HepG2 (cell line): ENCODE results near the gene TEKT1. TPM values are rescaled to one million over a fixed set of nuclear protein-coding genes. Genes with fewer than 3 reads are reported as not detected.

Source experiments
- JDP2 ChIP-seq: sonication (generic); formaldehyde crosslinking; IDR thresholded peaks from 2 replicates; pipeline ENCODE4 v1.8.1; 2022; ENCODE audit warnings: missing genetic modification reagents, borderline replicate concordance
- KAT8 ChIP-seq: IDR thresholded peaks from 2 replicates; pipeline ENCODE4 v1.6.1; 2016; ENCODE audit warnings: missing genetic modification reagents, missing compliant biosample characterization
- KDM2A ChIP-seq: sonication (generic); formaldehyde crosslinking; IDR thresholded peaks from 2 replicates; pipeline ENCODE4 v1.4.0; 2020; ENCODE audit warnings: low read depth, missing genetic modification reagents, borderline replicate concordance
- KLF12 ChIP-seq: sonication (generic); formaldehyde crosslinking; IDR thresholded peaks from 2 replicates; pipeline ENCODE4 v1.4.0; 2020; ENCODE audit warnings: missing genetic modification reagents, borderline replicate concordance
- NFYB ChIP-seq: sonication (generic); formaldehyde crosslinking; IDR thresholded peaks from 2 replicates; pipeline ENCODE4 v1.4.0; 2020; ENCODE audit warnings: missing genetic modification reagents
- POGK ChIP-seq: sonication (generic); formaldehyde crosslinking; conservative IDR thresholded peaks from 2 replicates; pipeline ENCODE4 v1.8.0; 2022; ENCODE audit warnings: mild to moderate bottlenecking, moderate library complexity, missing genetic modification reagents
- POGZ ChIP-seq: sonication (generic); formaldehyde crosslinking; IDR thresholded peaks from 2 replicates; pipeline ENCODE4 v1.4.0; 2020; ENCODE audit warnings: mild to moderate bottlenecking, missing genetic modification reagents
- RARA ChIP-seq: IDR thresholded peaks from 2 replicates; pipeline ENCODE4 v1.6.1; 2016; ENCODE audit warnings: missing genetic modification reagents, missing compliant biosample characterization
- SATB2 ChIP-seq: sonication (generic); formaldehyde crosslinking; IDR thresholded peaks from 2 replicates; pipeline ENCODE4 v1.5.0; 2020; ENCODE audit warnings: missing genetic modification reagents
- SMARCE1 ChIP-seq: fragments of 450-650 bp; IDR thresholded peaks from 2 replicates; pipeline ENCODE4 v1.6.1; 2017; ENCODE audit warnings: borderline replicate concordance
- SOX6 ChIP-seq, 2 experiments: fragments of 450-650 bp in 1 of 2; sonication (generic) in 1 of 2; formaldehyde crosslinking in 1 of 2; IDR thresholded peaks; 2 replicates each; pipeline versions ENCODE4 v1.4.0 to v1.6.1; 2017 to 2020; ENCODE audit warnings: antibody characterized with exemption in 1 of 2, mild to moderate bottlenecking in 1 of 2, missing genetic modification reagents in 1 of 2
- SP140L ChIP-seq: sonication (generic); formaldehyde crosslinking; IDR thresholded peaks from 2 replicates; pipeline ENCODE4 v1.4.0; 2020; ENCODE audit warnings: missing genetic modification reagents, borderline replicate concordance
- TBX2 ChIP-seq: sonication (generic); formaldehyde crosslinking; IDR thresholded peaks from 2 replicates; pipeline ENCODE4 v1.5.0; 2020; ENCODE audit warnings: missing genetic modification reagents, mild to moderate bottlenecking, borderline replicate concordance
- ZBTB21 ChIP-seq: sonication (generic); formaldehyde crosslinking; IDR thresholded peaks from 2 replicates; pipeline ENCODE4 v1.4.0; 2020; ENCODE audit warnings: missing genetic modification reagents
- ZFP90 ChIP-seq: sonication (generic); formaldehyde crosslinking; IDR thresholded peaks from 2 replicates; pipeline ENCODE4 v1.8.0; 2022; ENCODE audit warnings: missing genetic modification reagents, mild to moderate bottlenecking, inconsistent platforms, borderline replicate concordance
- ZNF317 ChIP-seq: sonication (generic); formaldehyde crosslinking; IDR thresholded peaks from 2 replicates; pipeline ENCODE4 v1.5.0; 2020; ENCODE audit warnings: mild to moderate bottlenecking, missing genetic modification reagents
- ZNF44 ChIP-seq: sonication (generic); formaldehyde crosslinking; IDR thresholded peaks from 2 replicates; pipeline ENCODE4 v1.5.1; 2020; ENCODE audit warnings: mild to moderate bottlenecking, missing genetic modification reagents
- ZNF597 ChIP-seq: sonication (generic); formaldehyde crosslinking; IDR thresholded peaks from 2 replicates; pipeline ENCODE4 v1.5.0; 2020; ENCODE audit warnings: missing genetic modification reagents
- ZNF607 ChIP-seq: sonication (generic); formaldehyde crosslinking; IDR thresholded peaks from 2 replicates; pipeline ENCODE4 v1.5.1; 2020; ENCODE audit warnings: missing genetic modification reagents, mild to moderate bottlenecking, borderline replicate concordance
- polyA plus RNA-seq, 8 experiments: library from polyadenylated mRNA; depleted of rRNA in 3 of 8; stranded (reverse) in 7 of 8; unstranded in 1 of 8; fragments of >200 nt; fragmentation: Illumina TruSeq in 4 of 8; extraction: Trizol in 4 of 8; gene quantifications; 2 replicates each; pipeline versions ENCODE4 v1.2.1 to v1.2.3, GENCODE V29; 2011 to 2016; ENCODE audit warnings: low read depth in 4 of 8, missing spikeins in 1 of 8, mixed read lengths in 1 of 8; ENCODE audit not compliant: insufficient read depth in 1 of 8
- total RNA-seq, 5 experiments: library from RNA; depleted of rRNA; stranded (reverse); fragments of >200 nt; fragmentation: Illumina TruSeq; extraction: Trizol; gene quantifications; 2 replicates each; pipeline ENCODE4 v1.2.3, GENCODE V29; 2016; ENCODE audit warnings: low read depth in 1 of 5
- TF ChIP-seq, protein P1 (sequence below): sonication (generic); formaldehyde crosslinking; IDR thresholded peaks from 2 replicates; pipeline ENCODE4 v1.4.0; 2020; ENCODE audit warnings: low read depth, missing genetic modification reagents
- TF ChIP-seq, protein P2 (sequence below): IDR thresholded peaks from 2 replicates; pipeline ENCODE4 v1.6.1; 2016; ENCODE audit warnings: missing compliant biosample characterization, missing genetic modification reagents, borderline replicate concordance

The TEKT1 gene
- total and polyA plus RNA-seq, 2 of the 13 experiments (the other 11 are each of a cell fraction or from before 2014, with no cell fraction given) = not detected

DNA sequence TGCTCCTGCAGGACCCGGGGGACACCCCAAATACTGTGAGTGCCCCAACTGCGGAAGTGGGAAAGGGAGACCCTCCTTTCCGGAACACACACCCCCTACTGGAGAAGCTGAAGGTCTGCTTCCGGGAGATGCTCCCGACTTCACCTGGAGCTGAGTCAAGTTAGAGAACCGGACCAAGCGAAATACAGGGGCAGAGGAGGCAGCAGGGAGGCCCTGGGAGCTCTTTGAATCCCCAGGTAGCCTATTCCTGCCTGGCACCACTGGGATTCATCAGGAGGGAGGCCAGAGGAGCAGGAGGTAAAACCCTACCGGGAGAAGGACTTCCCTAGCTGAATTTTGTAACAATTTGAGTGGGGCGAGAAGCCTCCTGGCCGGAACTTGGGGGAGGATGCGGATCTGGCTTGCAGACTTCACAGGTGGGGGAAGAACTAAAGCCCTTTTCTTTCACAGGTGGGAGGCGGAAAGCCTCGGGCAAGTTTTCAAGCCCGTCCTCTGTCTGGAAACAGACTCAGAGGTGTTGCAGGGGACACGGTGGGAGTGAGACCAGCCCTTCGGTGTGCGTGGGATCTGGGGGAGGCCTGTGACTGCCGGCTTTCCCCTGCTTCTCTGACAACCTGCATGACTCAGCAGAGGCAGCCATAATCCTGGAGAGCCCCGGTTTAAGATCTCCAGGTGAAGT, 22.4 kb upstream of the TEKT1 start (continued):
- TF ChIP-seq, protein P1, sequence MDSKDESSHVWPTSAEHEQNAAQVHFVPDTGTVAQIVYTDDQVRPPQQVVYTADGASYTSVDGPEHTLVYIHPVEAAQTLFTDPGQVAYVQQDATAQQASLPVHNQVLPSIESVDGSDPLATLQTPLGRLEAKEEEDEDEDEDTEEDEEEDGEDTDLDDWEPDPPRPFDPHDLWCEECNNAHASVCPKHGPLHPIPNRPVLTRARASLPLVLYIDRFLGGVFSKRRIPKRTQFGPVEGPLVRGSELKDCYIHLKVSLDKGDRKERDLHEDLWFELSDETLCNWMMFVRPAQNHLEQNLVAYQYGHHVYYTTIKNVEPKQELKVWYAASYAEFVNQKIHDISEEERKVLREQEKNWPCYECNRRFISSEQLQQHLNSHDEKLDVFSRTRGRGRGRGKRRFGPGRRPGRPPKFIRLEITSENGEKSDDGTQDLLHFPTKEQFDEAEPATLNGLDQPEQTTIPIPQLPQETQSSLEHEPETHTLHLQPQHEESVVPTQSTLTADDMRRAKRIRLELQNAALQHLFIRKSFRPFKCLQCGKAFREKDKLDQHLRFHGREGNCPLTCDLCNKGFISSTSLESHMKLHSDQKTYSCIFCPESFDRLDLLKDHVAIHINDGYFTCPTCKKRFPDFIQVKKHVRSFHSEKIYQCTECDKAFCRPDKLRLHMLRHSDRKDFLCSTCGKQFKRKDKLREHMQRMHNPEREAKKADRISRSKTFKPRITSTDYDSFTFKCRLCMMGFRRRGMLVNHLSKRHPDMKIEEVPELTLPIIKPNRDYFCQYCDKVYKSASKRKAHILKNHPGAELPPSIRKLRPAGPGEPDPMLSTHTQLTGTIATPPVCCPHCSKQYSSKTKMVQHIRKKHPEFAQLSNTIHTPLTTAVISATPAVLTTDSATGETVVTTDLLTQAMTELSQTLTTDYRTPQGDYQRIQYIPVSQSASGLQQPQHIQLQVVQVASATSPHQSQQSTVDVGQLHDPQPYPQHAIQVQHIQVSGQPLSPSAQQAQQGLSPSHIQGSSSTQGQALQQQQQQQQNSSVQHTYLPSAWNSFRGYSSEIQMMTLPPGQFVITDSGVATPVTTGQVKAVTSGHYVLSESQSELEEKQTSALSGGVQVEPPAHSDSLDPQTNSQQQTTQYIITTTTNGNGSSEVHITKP (CRISPR knock-in tag) = 0 out of 2 replicates have a peak, but pooled peaks have one; percentile 35
- TF ChIP-seq, protein P2, sequence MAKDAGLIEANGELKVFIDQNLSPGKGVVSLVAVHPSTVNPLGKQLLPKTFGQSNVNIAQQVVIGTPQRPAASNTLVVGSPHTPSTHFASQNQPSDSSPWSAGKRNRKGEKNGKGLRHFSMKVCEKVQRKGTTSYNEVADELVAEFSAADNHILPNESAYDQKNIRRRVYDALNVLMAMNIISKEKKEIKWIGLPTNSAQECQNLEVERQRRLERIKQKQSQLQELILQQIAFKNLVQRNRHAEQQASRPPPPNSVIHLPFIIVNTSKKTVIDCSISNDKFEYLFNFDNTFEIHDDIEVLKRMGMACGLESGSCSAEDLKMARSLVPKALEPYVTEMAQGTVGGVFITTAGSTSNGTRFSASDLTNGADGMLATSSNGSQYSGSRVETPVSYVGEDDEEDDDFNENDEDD (CRISPR knock-in tag) = no peak
- TF ChIP-seq SOX6 (IDR thresholded peaks at IDR 0.05) = no peak
- peak; percentile 24; the same call in 1 of the 2 replicates for TF ChIP-seq SOX6 (CRISPR knock-in tag; IDR thresholded peaks at IDR 0.05)
- 0 out of 2 replicates have a peak, but pooled peaks have one; percentile 36 for TF ChIP-seq SATB2 (CRISPR knock-in tag)
- no peak for TF ChIP-seq ZNF597 (CRISPR knock-in tag)
- TF ChIP-seq RARA = 0 out of 2 replicates have a peak, but pooled peaks have one; percentile 23
- 0 out of 2 replicates have a peak, but pooled peaks have one; percentile 34 for TF ChIP-seq ZNF317 (CRISPR knock-in tag)
- TF ChIP-seq JDP2 (CRISPR knock-in tag) = no peak
- no peak for TF ChIP-seq ZFP90 (CRISPR knock-in tag)
- no peak for TF ChIP-seq ZBTB21 (CRISPR knock-in tag)
- TF ChIP-seq KLF12 (CRISPR knock-in tag) = peak; percentile 61; the same call in 1 of the 2 replicates
- 0 out of 2 replicates have a peak, but pooled peaks have one; percentile 28 for TF ChIP-seq ZNF44 (CRISPR knock-in tag)
- TF ChIP-seq POGK (CRISPR knock-in tag) = no peak
- no peak for TF ChIP-seq SP140L (CRISPR knock-in tag)
- TF ChIP-seq TBX2 (CRISPR knock-in tag) = peak; percentile 41; the same call in 1 of the 2 replicates
- TF ChIP-seq POGZ (CRISPR knock-in tag) = peak; percentile 62
- peak; percentile 45; the same call in 1 of the 2 replicates for TF ChIP-seq KDM2A
- TF ChIP-seq NFYB (CRISPR knock-in tag) = no peak
- TF ChIP-seq SMARCE1 = no peak
- TF ChIP-seq ZNF607 (CRISPR knock-in tag) = 0 out of 2 replicates have a peak, but pooled peaks have one; percentile 11
- peak; percentile 91 for TF ChIP-seq KAT8 (CRISPR knock-in tag)
